A549 (cell line): ENCODE results near the gene ESYT2. TPM values are rescaled to one million over a fixed set of nuclear protein-coding genes. Genes with fewer than 3 reads are reported as not detected.

Source experiments
- ATAC-seq, 2 experiments: fragments of 200-7000 bp in 1 of 2; fragments of >200 bp in 1 of 2; cut with Nextera tagmentation in 1 of 2; cut with Tn5 transposase in 1 of 2; 3 replicates each; pipeline versions ENCODE4 v1.8.0 to v1.9.1; 2018 to 2020; ENCODE audit warnings: mild to moderate bottlenecking in 1 of 2, moderate library complexity in 1 of 2
- CTCF ChIA-PET: fragments of 300-600 bp; sonication (Branson Sonifier 250); formaldehyde crosslinking; extraction: SDS; loops from one replicate; lab custom pipeline; 2021; ENCODE audit warnings: antibody characterized with exemption, inconsistent platforms; lab: Yijun Ruan, JAX
- POLR2A ChIA-PET: fragments of 350-600 bp; formaldehyde crosslinking; extraction: SDS; loops from one replicate; lab custom pipeline; 2021; ENCODE audit warnings: antibody characterized with exemption, inconsistent platforms; lab: Yijun Ruan, JAX
- DNase-seq, 2 experiments: peaks; one replicate each; pipeline versions ENCODE4 v3.0.0 to v3.0.0-alpha.2; 2011 to 2016; ENCODE audit warnings: low read depth in 1 of 2, low spot score in 1 of 2
- FAIRE-seq: peaks from 2 replicates; lab custom pipeline; 2011; peaks lifted over from hg19 to GRCh38; lab: Jason Lieb, UNC
- H3K27ac ChIP-seq, 2 experiments: fragments of >200 bp; sonication (Bioruptor Twin); formaldehyde crosslinking; 3 replicates each; pipeline ENCODE4 v1.5.1; 2016 to 2017
- H3K4me1 ChIP-seq: fragments of >200 bp; sonication (Bioruptor Twin); formaldehyde crosslinking; 3 replicates; pipeline ENCODE4 v1.6.1; 2016
- H3K4me2 ChIP-seq: fragments of >200 bp; sonication (Bioruptor Twin); formaldehyde crosslinking; 3 replicates; pipeline ENCODE4 v1.6.1; 2016
- H3K4me3 ChIP-seq: fragments of >200 bp; sonication (Bioruptor Twin); formaldehyde crosslinking; 3 replicates; pipeline ENCODE4 v1.5.1; 2016
- H3K9me3 ChIP-seq: fragments of >200 bp; sonication (Bioruptor Twin); formaldehyde crosslinking; 3 replicates; pipeline ENCODE4 v1.6.1; 2016
- CBX8 ChIP-seq: fragments of 200-600 bp; sonication (generic); IDR thresholded peaks from 2 replicates; pipeline ENCODE4 v1.6.1; 2016
- CEBPB ChIP-seq, 2 experiments: fragments of >200 bp in 1 of 2; sonication (Bioruptor Twin) in 1 of 2; formaldehyde crosslinking in 1 of 2; IDR thresholded peaks; 2 replicates each; pipeline ENCODE4 v1.6.1; 2012 to 2016
- E2F6 ChIP-seq: IDR thresholded peaks from 2 replicates; pipeline ENCODE4 v1.6.1; 2012; ENCODE audit warnings: low read depth, borderline replicate concordance
- EP300 ChIP-seq, 2 experiments: fragments of >200 bp; sonication (Bioruptor Twin); formaldehyde crosslinking; IDR thresholded peaks; 2 replicates in 1 of 2; 3 replicates in 1 of 2; pipeline ENCODE4 v1.6.1; 2016 to 2017
- HEYL ChIP-seq: fragments of 250-450 bp; sonication (Bioruptor Pico); IDR thresholded peaks from 2 replicates; pipeline ENCODE4 v1.8.0; 2021; ENCODE audit warnings: mild to moderate bottlenecking, moderate library complexity
- HOXA7 ChIP-seq: fragments of 250-450 bp; sonication (Bioruptor Pico); IDR thresholded peaks from 2 replicates; pipeline ENCODE4 v1.5.0; 2020; ENCODE audit warnings: mild to moderate bottlenecking, moderate library complexity
- HOXB5 ChIP-seq: fragments of 250-450 bp; sonication (Bioruptor Pico); IDR thresholded peaks from 2 replicates; pipeline ENCODE4 v1.5.0; 2020; ENCODE audit warnings: mild to moderate bottlenecking, moderate library complexity
- JUN ChIP-seq, 2 experiments: fragments of >200 bp; sonication (Bioruptor Twin); formaldehyde crosslinking; IDR thresholded peaks; 2 replicates in 1 of 2; 3 replicates in 1 of 2; pipeline ENCODE4 v1.6.1; 2016 to 2017
- JUNB ChIP-seq: fragments of >200 bp; sonication (Bioruptor Twin); formaldehyde crosslinking; IDR thresholded peaks from 2 replicates; pipeline ENCODE4 v1.6.1; 2016
- MAFK ChIP-seq: fragments of 450-650 bp; IDR thresholded peaks from 2 replicates; pipeline ENCODE4 v1.6.1; 2014; ENCODE audit not compliant: partially characterized antibody
- MYC ChIP-seq: IDR thresholded peaks from 2 replicates; pipeline ENCODE4 v1.6.1; 2012; ENCODE audit warnings: mild to moderate bottlenecking, inconsistent platforms, low read length, improper control_type of control experiment, borderline replicate concordance
- NR3C1 ChIP-seq: fragments of >200 bp; sonication (Bioruptor Twin); formaldehyde crosslinking; IDR thresholded peaks from 3 replicates; pipeline ENCODE4 v1.6.1; 2017
- POLR2A ChIP-seq: IDR thresholded peaks from 2 replicates; pipeline ENCODE4 v1.6.1; 2012; ENCODE audit warnings: mild to moderate bottlenecking, low read length
- RARB ChIP-seq: fragments of 250-450 bp; sonication (Bioruptor Pico); IDR thresholded peaks from 2 replicates; pipeline ENCODE4 v1.8.0; 2021; ENCODE audit warnings: mild to moderate bottlenecking, moderate library complexity
- RFX5 ChIP-seq: fragments of 450-650 bp; IDR thresholded peaks from 2 replicates; pipeline ENCODE4 v1.7.1; 2014; ENCODE audit warnings: antibody characterized with exemption, mild to moderate bottlenecking, moderate library complexity
- RNF2 ChIP-seq: fragments of 200-600 bp; sonication (generic); IDR thresholded peaks from 2 replicates; pipeline ENCODE4 v1.6.1; 2016; ENCODE audit warnings: low read depth, mild to moderate bottlenecking, antibody characterized with exemption, moderate library complexity, borderline replicate concordance
- SMC3 ChIP-seq: fragments of >200 bp; sonication (Bioruptor Twin); formaldehyde crosslinking; IDR thresholded peaks from 3 replicates; pipeline ENCODE4 v1.6.1; 2018; ENCODE audit warnings: inconsistent platforms
- SREBF2 ChIP-seq: fragments of 450-650 bp; IDR thresholded peaks from 2 replicates; pipeline ENCODE4 v1.6.1; 2014; ENCODE audit warnings: mild to moderate bottlenecking, moderate library complexity
- ZNF302 ChIP-seq: fragments of 250-450 bp; sonication (Bioruptor Pico); IDR thresholded peaks from 2 replicates; pipeline ENCODE4 v1.9.0; 2021; ENCODE audit warnings: inconsistent platforms, mild to moderate bottlenecking, moderate library complexity
- WGBS: methylation state at CpG from one replicate; pipeline ENCODE4 v1.1.6; 2017; ENCODE audit errors: missing lambda C conversion rate; 5-methylcytosine and 5-hydroxymethylcytosine counted together
- polyA plus RNA-seq, 4 experiments: library from polyadenylated mRNA; depleted of rRNA in 3 of 4; stranded (reverse); fragments of >200 nt; fragmentation: RNase III in 1 of 4; extraction: RNeasy Plus Mini Kit Qiagen cat#74134 plus additional on column Dnase treatment in 1 of 4; gene quantifications; 2 replicates in 3 of 4; 3 replicates in 1 of 4; pipeline ENCODE4 v1.2.3, GENCODE V29; 2011 to 2017

The ESYT2 gene
- polyA plus RNA-seq, 2 of the 4 experiments (the other 2 are of a cell fraction): 45.8 to 77.0 TPM

DNA sequence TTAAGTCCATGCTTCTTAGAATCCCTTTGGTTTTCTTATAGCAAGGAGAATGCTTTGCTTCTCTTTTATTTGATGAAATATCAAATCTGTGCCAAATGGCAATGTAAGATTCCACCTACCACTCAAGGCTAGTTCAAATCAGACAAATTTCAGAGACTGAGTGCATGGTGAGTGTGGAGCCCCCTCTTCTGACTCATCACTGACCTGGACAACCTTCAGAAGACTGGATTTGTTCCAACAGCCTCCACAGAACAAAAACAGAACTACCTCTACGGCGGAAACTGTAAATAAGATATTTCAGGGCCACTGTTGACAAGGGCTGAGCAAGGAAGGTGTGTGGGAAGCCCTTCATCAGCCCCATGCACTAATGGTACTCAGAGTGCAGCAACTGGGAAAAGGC, 145.8 kb downstream of the ESYT2 start:
- H3K4me1 ChIP-seq: 0 out of 3 replicates have a peak, but pooled peaks cover 3% of the 10 kb centered on the region
- H3K4me3 ChIP-seq: no peak overlapping the region
- no peaks in the 10 kb centered on the region for H3K9me3 ChIP-seq
- DNase-seq (no peak), FAIRE-seq (no peak), ATAC-seq (no peak)
- 80% methylated on average over 2 of the region's 2 CpGs for WGBS
- CTCF ChIA-PET: no interaction called here
- H3K27ac ChIP-seq: no peak overlapping the region
- no peak for TF ChIP-seq MYC
- no peak for TF ChIP-seq EP300 (IDR thresholded peaks at IDR 0.05)
- no peak for TF ChIP-seq SMC3
- TF ChIP-seq NR3C1: no peak
- no peak for TF ChIP-seq RARB
- H3K4me2 ChIP-seq: no peak overlapping the region
- POLR2A ChIA-PET: no interaction called here

GRCh38 chr7:158682456-158682855, 146.9 kb downstream of the ESYT2 start:
- DNase-seq: no peak
- ChIA-PET POLR2A (no interaction called here), CTCF (interaction anchor here (0.7 kb wide), 1 partner anchor 19 kb away, joined by 3 read pairs; no protein-coding TSS in a partner anchor)
- Histone ChIP-seq H3K9me3 (no peaks in the 10 kb centered on the region), H3K4me1 (0 out of 3 replicates have a peak, but pooled peaks cover 3% of the 10 kb centered on the region), H3K4me3 (no peak overlapping the region), H3K27ac (no peak overlapping the region), H3K4me2 (no peak overlapping the region)
- TF ChIP-seq HOXB5 (CRISPR knock-in tag) (no peak), CBX8 (no peak), JUN (IDR thresholded peaks at IDR 0.05) (no peak), E2F6 (no peak), HOXA7 (CRISPR knock-in tag) (no peak), HEYL (no peak), CEBPB (IDR thresholded peaks at IDR 0.05) (no peak), POLR2A (no peak), ZNF302 (CRISPR knock-in tag) (no peak), RNF2 (no peak), JUNB (no peak), MAFK (no peak), RFX5 (no peak), SREBF2 (no peak)
- no peak for FAIRE-seq
- ATAC-seq: no peak

Other genes starting within 250 kb of the ESYT2 start
- 1.2 and 1.5 TPM in 2 replicates for gene PTPRN2, start 241.7 kb downstream of the ESYT2 start, polyA plus RNA-seq (2011; rRNA removed)
- 0.41 to 0.51 TPM (median 0.46 TPM) in 3 replicates for gene PTPRN2, start 241.7 kb downstream of the ESYT2 start, polyA plus RNA-seq (2017; fragmentation: RNase III; extraction: RNeasy Plus Mini Kit Qiagen cat#74134 plus additional on column Dnase treatment)
- 49.2 and 63.0 TPM in 2 replicates for gene NCAPG2, start 124.7 kb downstream of the ESYT2 start, polyA plus RNA-seq (2011; rRNA removed)
- gene NCAPG2, start 124.7 kb downstream of the ESYT2 start, polyA plus RNA-seq (2017; fragmentation: RNase III; extraction: RNeasy Plus Mini Kit Qiagen cat#74134 plus additional on column Dnase treatment): 49.4 to 54.0 TPM (median 53.8 TPM) in 3 replicates
- 10.6 and 17.4 TPM in 2 replicates for gene DYNC2I1, start 27.0 kb upstream of the ESYT2 start, polyA plus RNA-seq (2011; rRNA removed)
- gene DYNC2I1, start 27.0 kb upstream of the ESYT2 start, polyA plus RNA-seq (2017; fragmentation: RNase III; extraction: RNeasy Plus Mini Kit Qiagen cat#74134 plus additional on column Dnase treatment): 8.7 to 10.0 TPM (median 9.1 TPM) in 3 replicates